Tibial nerve (tissue), 4 donors: ENCODE measurements around the gene MGAT4D. TPM values are rescaled to one million over a fixed set of nuclear protein-coding genes. Genes with fewer than 3 reads are reported as not detected.
"Not testable (repeated sequence)": the region's sequence is repeated elsewhere in the genome, so short reads cannot be mapped to it uniquely, and the experiment has no call there.

Experiments used
- DNase-seq, 2 donors: peaks; one replicate each; pipeline ENCODE4 v3.0.0-alpha.2; 2019; ENCODE audit warnings: low spot score in 2 of 2
- H3K27ac ChIP-seq, 4 donors: fragments of 200-600 bp; sonication (generic) in 3 of 4; one replicate each; pipeline ENCODE4 v1.5.1; 2017 to 2019; ENCODE audit warnings: mild to moderate bottlenecking in 1 of 4
- H3K27me3 ChIP-seq, 2 donors: fragments of 200-600 bp; sonication (generic) in 1 of 2; one replicate each; pipeline versions ENCODE4 v1.5.1 to v1.6.0; 2017 to 2019
- H3K36me3 ChIP-seq, 3 donors: fragments of 200-600 bp; sonication (generic); one replicate each; pipeline ENCODE4 v1.5.1; 2018 to 2019
- H3K4me1 ChIP-seq, 4 donors: fragments of 200-600 bp; sonication (generic) in 3 of 4; one replicate each; pipeline ENCODE4 v1.5.1; 2017 to 2019
- H3K4me3 ChIP-seq, 4 donors: fragments of 200-600 bp; sonication (generic) in 3 of 4; one replicate each; pipeline ENCODE4 v1.5.1; 2017 to 2019; ENCODE audit warnings: mild to moderate bottlenecking in 1 of 4, moderate library complexity in 1 of 4
- H3K9me3 ChIP-seq, 4 donors: fragments of 200-600 bp; sonication (generic) in 3 of 4; one replicate each; pipeline ENCODE4 v1.5.1; 2017 to 2019
- EP300 ChIP-seq, 2 donors: sonication (generic); formaldehyde crosslinking; IDR thresholded peaks; one replicate each; pipeline ENCODE4 v1.6.1; 2017; ENCODE audit warnings: antibody characterized with exemption in 2 of 2, mild to moderate bottlenecking in 1 of 2
- POLR2A ChIP-seq, 2 donors: fragments of 450-650 bp; IDR thresholded peaks; one replicate each; pipeline ENCODE4 v1.6.1; 2017; ENCODE audit warnings: antibody characterized with exemption in 2 of 2, mild to moderate bottlenecking in 2 of 2, moderate library complexity in 2 of 2
- WGBS, 2 donors: methylation state at CpG; one replicate each; pipeline ENCODE4 v1.1.5; 2018; 5-methylcytosine and 5-hydroxymethylcytosine counted together
- total RNA-seq, 4 donors: library from RNA; depleted of rRNA; stranded (reverse); fragments of >200 nt; gene quantifications; one replicate each; pipeline ENCODE4 v1.1.0, GENCODE V29; 2016
- TF ChIP-seq, protein P1 (sequence below), 5 experiments: fragments of 200-600 bp in 3 of 5; fragments of 450-650 bp in 2 of 5; sonication (generic) in 3 of 5; IDR thresholded peaks; one replicate each; pipeline ENCODE4 v1.5.1; 2016 to 2019; ENCODE audit warnings: antibody characterized with exemption in 5 of 5, mild to moderate bottlenecking in 3 of 5, moderate library complexity in 2 of 5

Gene MGAT4D
- total RNA-seq, 4 donors from 2014 or later, result 0.22 TPM; not detected in 3

DNA sequence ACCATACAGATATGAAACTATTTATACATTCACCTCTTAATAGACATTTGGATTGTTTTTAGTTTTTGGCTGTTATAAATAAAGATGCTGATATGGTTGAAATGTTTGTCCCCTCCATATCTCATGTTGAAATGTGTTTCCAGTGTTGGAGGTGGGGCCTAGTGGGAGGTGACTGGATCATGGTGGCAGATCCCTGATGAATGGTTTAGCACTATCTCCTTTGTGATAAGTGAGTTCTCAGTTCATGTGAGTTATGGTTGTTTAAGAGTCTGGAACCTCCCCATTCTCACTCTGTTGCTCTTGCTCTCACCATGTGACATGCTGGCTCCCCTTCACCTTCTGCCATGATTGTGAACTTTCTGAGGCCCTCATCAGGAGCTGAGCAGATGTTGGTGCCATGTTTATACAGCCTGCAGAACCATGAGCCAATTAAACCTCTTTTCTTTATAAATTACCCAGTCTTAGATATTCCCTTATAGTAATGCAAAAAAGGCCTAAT is 58.4 kb downstream of the MGAT4D start:
- Histone ChIP-seq H3K4me3 (no peak overlapping the region), H3K27me3 (no peaks in the 10 kb centered on the region), H3K9me3 (no peaks in the 10 kb centered on the region), H3K27ac (no peak overlapping the region), H3K36me3 (no peaks in the 10 kb centered on the region), H3K4me1 (no peaks in the 10 kb centered on the region)
- TF ChIP-seq EP300 (IDR thresholded peaks at IDR 0.05), result no peak
- DNase-seq, result no peak

DNA sequence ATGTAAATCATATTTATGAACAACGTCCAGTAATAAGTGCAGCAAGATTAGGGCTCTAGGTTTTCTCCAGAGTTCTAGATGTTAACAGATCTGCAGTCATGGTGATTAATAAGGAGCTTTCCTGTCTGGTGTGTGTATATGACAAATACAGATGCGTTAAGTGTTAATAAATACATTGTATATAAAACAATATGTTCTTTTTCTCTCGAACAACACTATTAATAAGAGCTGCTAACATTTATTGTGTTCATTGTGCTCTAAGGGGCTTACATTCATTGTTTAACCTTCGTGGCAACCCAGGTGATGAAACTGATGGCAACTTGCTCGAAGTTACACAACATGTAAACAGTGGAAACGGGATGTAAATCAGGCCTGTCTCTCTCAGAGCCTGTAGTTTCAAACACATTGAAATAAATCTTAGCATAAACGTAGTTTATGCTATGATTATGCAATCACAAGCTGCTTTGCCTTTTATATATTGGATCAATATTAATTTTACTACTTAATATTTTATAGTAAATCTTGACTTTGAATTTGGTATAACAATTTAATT is 70.1 kb downstream of the MGAT4D start:
- Histone ChIP-seq H3K27me3 (peaks cover 0 to 23% of the 10 kb centered on the region in 2 donors), H3K9me3 (no peaks in the 10 kb centered on the region), H3K36me3 (no peaks in the 10 kb centered on the region), H3K4me3 (peak overlapping the region; percentile 38 to 69 (median 62)), H3K27ac (peak overlapping the region in 1 of 4 donors; percentile 3), H3K4me1 (peaks cover 0 to 18% (median 5%) of the 10 kb centered on the region in 4 donors)
- no peak for DNase-seq
- no peak for TF ChIP-seq EP300 (IDR thresholded peaks at IDR 0.05)
- TF ChIP-seq POLR2A (IDR thresholded peaks at IDR 0.05), result no peak
- TF ChIP-seq, protein P1, sequence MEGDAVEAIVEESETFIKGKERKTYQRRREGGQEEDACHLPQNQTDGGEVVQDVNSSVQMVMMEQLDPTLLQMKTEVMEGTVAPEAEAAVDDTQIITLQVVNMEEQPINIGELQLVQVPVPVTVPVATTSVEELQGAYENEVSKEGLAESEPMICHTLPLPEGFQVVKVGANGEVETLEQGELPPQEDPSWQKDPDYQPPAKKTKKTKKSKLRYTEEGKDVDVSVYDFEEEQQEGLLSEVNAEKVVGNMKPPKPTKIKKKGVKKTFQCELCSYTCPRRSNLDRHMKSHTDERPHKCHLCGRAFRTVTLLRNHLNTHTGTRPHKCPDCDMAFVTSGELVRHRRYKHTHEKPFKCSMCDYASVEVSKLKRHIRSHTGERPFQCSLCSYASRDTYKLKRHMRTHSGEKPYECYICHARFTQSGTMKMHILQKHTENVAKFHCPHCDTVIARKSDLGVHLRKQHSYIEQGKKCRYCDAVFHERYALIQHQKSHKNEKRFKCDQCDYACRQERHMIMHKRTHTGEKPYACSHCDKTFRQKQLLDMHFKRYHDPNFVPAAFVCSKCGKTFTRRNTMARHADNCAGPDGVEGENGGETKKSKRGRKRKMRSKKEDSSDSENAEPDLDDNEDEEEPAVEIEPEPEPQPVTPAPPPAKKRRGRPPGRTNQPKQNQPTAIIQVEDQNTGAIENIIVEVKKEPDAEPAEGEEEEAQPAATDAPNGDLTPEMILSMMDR (IDR thresholded peaks at IDR 0.05), result no peak
- 42 to 48% methylated on average over 7 of the region's 7 CpGs for WGBS, 2 donors

- Histone ChIP-seq H3K4me3 (peak within 1 kb of the TSS; percentile 38 to 69 (median 62)), H3K4me1 (peaks cover 0 to 18% (median 5%) of the 10 kb centered on the region in 4 donors), H3K27ac (peak within 1 kb of the TSS in 1 of 4 donors; percentile 3), H3K9me3 (no peaks in the 10 kb centered on the region), H3K36me3 (no peaks in the 10 kb centered on the region), H3K27me3 (peaks cover 0 to 23% of the 10 kb centered on the region in 2 donors)
- TF ChIP-seq, protein P1 (IDR thresholded peaks at IDR 0.05), result peak in 3 of 5 experiments; percentile 10 to 29 (median 17)
- TF ChIP-seq EP300 (IDR thresholded peaks at IDR 0.05), result no peak
- 1 to 5% methylated on average over 6 to 42 of the region's 73 CpGs for WGBS, 2 donors
- DNase-seq, result peak in 1 of 2 donors; percentile 7
These were observed 70.8 kb downstream of the MGAT4D start, which contains the start of gene CLGN for GRCh38 chr4:140427106-140427918. TSS of gene CLGN (minus strand) at chr4:140427648. CDS start at chr4:140413078, 14,570 bp downstream.

GRCh38 chr4:140426610-140427105 is 71.4 kb downstream of the MGAT4D start:
- Histone ChIP-seq H3K27me3 (peaks cover 0 to 23% of the 10 kb centered on the region in 2 donors), H3K4me1 (peaks cover 0 to 18% (median 5%) of the 10 kb centered on the region in 4 donors), H3K9me3 (no peaks in the 10 kb centered on the region), H3K4me3 (peak overlapping the region; percentile 38 to 69 (median 62)), H3K27ac (no peak overlapping the region), H3K36me3 (no peaks in the 10 kb centered on the region)
- TF ChIP-seq, protein P1 (IDR thresholded peaks at IDR 0.05), result no peak
- no peak for TF ChIP-seq POLR2A (IDR thresholded peaks at IDR 0.05)
- no peak for TF ChIP-seq EP300 (IDR thresholded peaks at IDR 0.05)
- 11 to 14% methylated on average over 16 to 23 of the region's 23 CpGs for WGBS, 2 donors
- no peak for DNase-seq

GRCh38 chr4:140423106-140423505 is 75.0 kb downstream of the MGAT4D start:
- peaks cover 0 to 18% (median 5%) of the 10 kb centered on the region in 4 donors for H3K4me1 ChIP-seq
- DNase-seq, result no peak
- H3K27me3 ChIP-seq, result peaks cover 0 to 21% of the 10 kb centered on the region in 2 donors
- TF ChIP-seq, protein P1 (IDR thresholded peaks at IDR 0.05), result no peak
- TF ChIP-seq POLR2A (IDR thresholded peaks at IDR 0.05) (no peak), EP300 (IDR thresholded peaks at IDR 0.05) (no peak)
- H3K9me3 ChIP-seq, result no peaks in the 10 kb centered on the region
- no peak overlapping the region for H3K27ac ChIP-seq
- H3K36me3 ChIP-seq, result no peaks in the 10 kb centered on the region
- no peak overlapping the region for H3K4me3 ChIP-seq

GRCh38 chr4:140413130-140413969 is 84.7 kb downstream of the MGAT4D start:
- not testable (repeated sequence) for H3K4me3 ChIP-seq, DNase-seq, H3K27me3 ChIP-seq, H3K36me3 ChIP-seq, H3K27ac ChIP-seq, H3K9me3 ChIP-seq, H3K4me1 ChIP-seq
- WGBS, 2 donors, result 90 to 91% methylated on average over 32 of the region's 32 CpGs
